Measurements from ENCODE around the gene S100A5. TPM values are rescaled to one million over a fixed set of nuclear protein-coding genes. Genes with fewer than 3 reads are reported as not detected.

Gene S100A5
- total RNA-seq, 1 donor from 2014 or later, result 0.47 TPM

GRCh38 chr1:153493343-153493960 is 47.3 kb downstream of the S100A5 start:
- H3K27me3 Mint-ChIP-seq (ENCODE audit: low read depth), result peaks cover 34% of the 10 kb centered on the region
- no peak overlapping the region for H3K27ac Mint-ChIP-seq (ENCODE audit: unreplicated experiment)
- no peaks in the 10 kb centered on the region for H3K9me3 Mint-ChIP-seq (ENCODE audit: low read depth)
- H3K36me3 Mint-ChIP-seq (ENCODE audit: low read depth), result no peaks in the 10 kb centered on the region
- DNase-seq (ENCODE audit: low spot score), result no peak
- peaks cover 6% of the 10 kb centered on the region for H3K4me1 Mint-ChIP-seq (ENCODE audit: low read depth)
- no peak overlapping the region for H3K4me3 Mint-ChIP-seq (ENCODE audit: unreplicated experiment)
- TF ChIP-seq, protein P1, sequence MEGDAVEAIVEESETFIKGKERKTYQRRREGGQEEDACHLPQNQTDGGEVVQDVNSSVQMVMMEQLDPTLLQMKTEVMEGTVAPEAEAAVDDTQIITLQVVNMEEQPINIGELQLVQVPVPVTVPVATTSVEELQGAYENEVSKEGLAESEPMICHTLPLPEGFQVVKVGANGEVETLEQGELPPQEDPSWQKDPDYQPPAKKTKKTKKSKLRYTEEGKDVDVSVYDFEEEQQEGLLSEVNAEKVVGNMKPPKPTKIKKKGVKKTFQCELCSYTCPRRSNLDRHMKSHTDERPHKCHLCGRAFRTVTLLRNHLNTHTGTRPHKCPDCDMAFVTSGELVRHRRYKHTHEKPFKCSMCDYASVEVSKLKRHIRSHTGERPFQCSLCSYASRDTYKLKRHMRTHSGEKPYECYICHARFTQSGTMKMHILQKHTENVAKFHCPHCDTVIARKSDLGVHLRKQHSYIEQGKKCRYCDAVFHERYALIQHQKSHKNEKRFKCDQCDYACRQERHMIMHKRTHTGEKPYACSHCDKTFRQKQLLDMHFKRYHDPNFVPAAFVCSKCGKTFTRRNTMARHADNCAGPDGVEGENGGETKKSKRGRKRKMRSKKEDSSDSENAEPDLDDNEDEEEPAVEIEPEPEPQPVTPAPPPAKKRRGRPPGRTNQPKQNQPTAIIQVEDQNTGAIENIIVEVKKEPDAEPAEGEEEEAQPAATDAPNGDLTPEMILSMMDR (IDR thresholded peaks at IDR 0.05), result no peak

DNA sequence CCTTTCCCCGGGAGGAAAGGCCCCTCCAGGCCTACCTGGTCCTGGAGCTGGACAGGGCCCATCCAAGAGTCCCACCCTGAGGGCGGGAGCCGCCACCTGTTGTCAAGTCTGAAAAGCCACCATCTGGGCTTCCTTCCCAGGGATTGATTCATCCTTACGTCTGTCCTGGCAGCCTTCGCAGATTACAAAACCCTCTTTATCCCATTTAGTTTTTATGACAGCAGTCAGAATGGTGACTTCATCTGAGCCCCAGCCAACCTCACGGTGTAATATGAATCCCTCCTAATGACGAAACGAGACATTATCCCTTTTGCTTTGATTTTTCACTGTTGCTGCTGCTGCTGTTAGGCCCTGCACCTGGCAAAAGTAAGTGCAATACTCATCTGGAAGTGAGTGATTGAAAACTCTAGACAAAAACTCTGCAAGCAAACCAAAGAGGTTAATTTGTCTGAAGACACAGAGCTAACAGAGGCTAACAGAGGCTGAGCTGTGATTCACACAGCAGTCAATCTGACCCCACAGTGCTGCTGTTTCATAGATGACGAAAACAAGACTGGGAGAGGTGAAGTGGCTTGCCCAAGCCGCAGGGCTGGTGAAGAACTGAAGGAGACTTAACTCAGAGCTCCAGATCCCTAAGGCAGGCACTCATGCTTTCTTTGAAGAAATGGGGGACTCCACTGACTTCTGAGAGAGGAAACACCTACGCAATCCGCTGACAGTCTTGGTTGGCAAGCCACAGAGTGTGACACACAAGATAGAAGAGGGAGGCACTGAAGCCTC is 50.3 kb downstream of the S100A5 start:
- DNase-seq (ENCODE audit: low spot score), result no peak
- Mint-ChIP-seq H3K4me1 (ENCODE audit: low read depth) (peaks cover 6% of the 10 kb centered on the region), H3K36me3 (ENCODE audit: low read depth) (no peaks in the 10 kb centered on the region), H3K27me3 (ENCODE audit: low read depth) (peaks cover 39% of the 10 kb centered on the region), H3K27ac (ENCODE audit: unreplicated experiment) (no peak overlapping the region), H3K9me3 (ENCODE audit: low read depth) (no peaks in the 10 kb centered on the region), H3K4me3 (ENCODE audit: unreplicated experiment) (no peak overlapping the region)
- TF ChIP-seq, protein P1 (IDR thresholded peaks at IDR 0.05), result no peak

- Mint-ChIP-seq H3K9me3 (ENCODE audit: low read depth) (no peaks in the 10 kb centered on the region), H3K4me3 (ENCODE audit: unreplicated experiment) (no peak overlapping the region), H3K4me1 (ENCODE audit: low read depth) (peaks cover 6% of the 10 kb centered on the region), H3K27ac (ENCODE audit: unreplicated experiment) (no peak overlapping the region), H3K27me3 (ENCODE audit: low read depth) (peaks cover 50% of the 10 kb centered on the region), H3K36me3 (ENCODE audit: low read depth) (no peaks in the 10 kb centered on the region)
- TF ChIP-seq, protein P1 (IDR thresholded peaks at IDR 0.05), result no peak
- no peak for DNase-seq (ENCODE audit: low spot score)
These were observed 52.0 kb downstream of the S100A5 start for GRCh38 chr1:153488731-153489130.

- TF ChIP-seq, protein P1 (IDR thresholded peaks at IDR 0.05), result no peak
- H3K36me3 Mint-ChIP-seq (ENCODE audit: low read depth), result no peaks in the 10 kb centered on the region
- DNase-seq (ENCODE audit: low spot score), result no peak
- no peaks in the 10 kb centered on the region for H3K9me3 Mint-ChIP-seq (ENCODE audit: low read depth)
- H3K27me3 Mint-ChIP-seq (ENCODE audit: low read depth), result peaks cover 49% of the 10 kb centered on the region
- H3K4me3 Mint-ChIP-seq (ENCODE audit: unreplicated experiment), result no peak overlapping the region
- H3K4me1 Mint-ChIP-seq (ENCODE audit: low read depth), result peaks cover 6% of the 10 kb centered on the region
- no peak overlapping the region for H3K27ac Mint-ChIP-seq (ENCODE audit: unreplicated experiment)
These were observed 53.0 kb downstream of the S100A5 start for GRCh38 chr1:153487707-153488106.

Other genes with a start within 250 kb of the S100A5 start
- not detected in 3 replicates for gene PGLYRP3, start 228.0 kb downstream of the S100A5 start, total RNA-seq
- gene PGLYRP4, start 192.1 kb downstream of the S100A5 start, total RNA-seq, result not detected in 3 replicates
- gene S100A9, start 183.1 kb downstream of the S100A5 start, total RNA-seq, result not detected in 3 replicates
- not detected in 3 replicates for gene S100A12, start 165.3 kb downstream of the S100A5 start, total RNA-seq
- gene S100A8, start 149.9 kb downstream of the S100A5 start, total RNA-seq, result not detected in 3 replicates
- not detected in 3 replicates for gene S100A7A, start 124.4 kb downstream of the S100A5 start, total RNA-seq
- not detected in 3 replicates for gene S100A7, start 80.3 kb downstream of the S100A5 start, total RNA-seq
- gene S100A6, start 4.9 kb downstream of the S100A5 start, total RNA-seq, result 1.4 to 12.1 TPM (median 10.9 TPM) in 3 replicates
- gene S100A4, start 4.9 kb upstream of the S100A5 start, total RNA-seq, result 331 to 404 TPM (median 388 TPM) in 3 replicates
- gene S100A3, start 8.3 kb upstream of the S100A5 start, total RNA-seq, result 6.5 to 10.8 TPM (median 8.7 TPM) in 3 replicates
- gene S100A2, start 24.9 kb upstream of the S100A5 start, total RNA-seq, result 15.4 to 22.2 TPM (median 18.9 TPM) in 3 replicates
- gene S100A16, start 72.2 kb upstream of the S100A5 start, total RNA-seq, result 111 to 122 TPM (median 115 TPM) in 3 replicates
- not detected in 3 replicates for gene S100A14, start 75.4 kb upstream of the S100A5 start, total RNA-seq
- 98.2 to 113 TPM (median 98.4 TPM) in 3 replicates for gene S100A13, start 86.6 kb upstream of the S100A5 start, total RNA-seq
- 1.2 to 1.5 TPM (median 1.3 TPM) in 3 replicates for gene S100A1, start 87.5 kb upstream of the S100A5 start, total RNA-seq
- 44.4 to 56.9 TPM (median 47.9 TPM) in 3 replicates for gene CHTOP, start 93.1 kb upstream of the S100A5 start, total RNA-seq
- 31.1 to 41.8 TPM (median 35.9 TPM) in 3 replicates for gene SNAPIN, start 117.8 kb upstream of the S100A5 start, total RNA-seq
- gene ILF2, start 130.1 kb upstream of the S100A5 start, total RNA-seq, result 120 to 164 TPM (median 122 TPM) in 3 replicates
- 0.21 to 0.27 TPM in 2 of 3 replicates, not detected in the other for gene NPR1, start 137.8 kb upstream of the S100A5 start, total RNA-seq
- 48.6 to 61.0 TPM (median 49.1 TPM) in 3 replicates for gene INTS3, start 187.1 kb upstream of the S100A5 start, total RNA-seq
- 10.6 to 16.6 TPM (median 11.6 TPM) in 3 replicates for gene SLC27A3, start 234.5 kb upstream of the S100A5 start, total RNA-seq

Data from chondrocyte (in vitro differentiated cells).